ENCODE measurements around the gene ARSD.

Gene ARSD

GRCh38 chrX:2857566-2857965 lies 71.6 kb downstream of the ARSD start:
- no peak for TF ChIP-seq CTCF (IDR thresholded peaks at IDR 0.05; ENCODE audit: unreplicated experiment in 3 of 3)
- H3K4me3 Mint-ChIP-seq = no peak overlapping the region
- H3K27ac Mint-ChIP-seq = no peak overlapping the region
- H3K27me3 Mint-ChIP-seq (ENCODE audit: low read depth) = no peaks in the 10 kb centered on the region
- no peaks in the 10 kb centered on the region for H3K4me1 Mint-ChIP-seq
- H3K9me3 Mint-ChIP-seq = no peaks in the 10 kb centered on the region
- peaks cover 61% of the 10 kb centered on the region for H3K36me3 Mint-ChIP-seq (ENCODE audit: low read depth)

- H3K9me3 Mint-ChIP-seq = no peaks in the 10 kb centered on the region
- no peak overlapping the region for H3K4me3 Mint-ChIP-seq
- peaks cover 50% of the 10 kb centered on the region for H3K36me3 Mint-ChIP-seq (ENCODE audit: low read depth)
- H3K4me1 Mint-ChIP-seq = no peaks in the 10 kb centered on the region
- H3K27me3 Mint-ChIP-seq (ENCODE audit: low read depth) = no peaks in the 10 kb centered on the region
- no peak for TF ChIP-seq CTCF (IDR thresholded peaks at IDR 0.05; ENCODE audit: unreplicated experiment in 3 of 3)
- H3K27ac Mint-ChIP-seq = no peak overlapping the region
Observed at GRCh38 chrX:2855761-2856160, 73.4 kb downstream of the ARSD start.

- no peak for TF ChIP-seq CTCF (IDR thresholded peaks at IDR 0.05; ENCODE audit: unreplicated experiment in 3 of 3)
- H3K27me3 Mint-ChIP-seq (ENCODE audit: low read depth) = no peaks in the 10 kb centered on the region
- no peak overlapping the region for H3K27ac Mint-ChIP-seq
- no peaks in the 10 kb centered on the region for H3K4me1 Mint-ChIP-seq
- H3K36me3 Mint-ChIP-seq (ENCODE audit: low read depth) = peaks cover 54% of the 10 kb centered on the region
- no peaks in the 10 kb centered on the region for H3K9me3 Mint-ChIP-seq
- H3K4me3 Mint-ChIP-seq = no peak overlapping the region
Observed at GRCh38 chrX:2854918-2855317, 74.2 kb downstream of the ARSD start.

Measured in nephron (organoid).